Lower lobe of right lung (tissue), 2 donors: ENCODE measurements around the gene METTL6. TPM values are rescaled to one million over a fixed set of nuclear protein-coding genes. Genes with fewer than 3 reads are reported as not detected.

Experiments used
- ATAC-seq, 2 donors: fragments of 200-7000 bp; cut with Tn5 transposase; one replicate each; pipeline ENCODE4 v1.9.1; 2020 to 2022; ENCODE audit warnings: mild to moderate bottlenecking in 2 of 2, moderate library complexity in 2 of 2
- DNase-seq: peaks from one replicate; pipeline ENCODE4 v3.0.0-alpha.2; 2020
- H3K27ac ChIP-seq: fragments of 200-600 bp; one replicate; pipeline ENCODE4 v1.8.0; 2022
- H3K27me3 ChIP-seq: fragments of 200-600 bp; one replicate; pipeline ENCODE4 v1.8.0; 2022; ENCODE audit warnings: low read depth
- H3K36me3 ChIP-seq: fragments of 200-600 bp; one replicate; pipeline ENCODE4 v1.8.0; 2022; ENCODE audit warnings: mild to moderate bottlenecking
- H3K4me1 ChIP-seq: fragments of 200-600 bp; one replicate; pipeline ENCODE4 v1.8.0; 2022
- H3K4me3 ChIP-seq: fragments of 200-600 bp; one replicate; pipeline ENCODE4 v1.8.0; 2022; ENCODE audit warnings: mild to moderate bottlenecking
- H3K9me3 ChIP-seq: fragments of 200-600 bp; one replicate; pipeline ENCODE4 v1.8.0; 2022
- CTCF ChIP-seq: fragments of 200-600 bp; IDR thresholded peaks from one replicate; pipeline ENCODE4 v1.8.0; 2022; ENCODE audit warnings: antibody characterized with exemption, mild to moderate bottlenecking
- intact Hi-C: fragments of 100-400 bp; cut with DNase I; formaldehyde crosslinking; loops from one replicate; pipeline ENCODE4 v1.11.0; 2022
- total RNA-seq: library from RNA; stranded (reverse); fragmentation: NEBNext Ultra II Directional; extraction: Animal tissue kit (Norgen Biotek cat#: 25700); gene quantifications from one replicate; pipeline ENCODE4 v1.2.1, GENCODE V29; 2021
- donor health status: DM: no; HTN: yes; CAD: no; lungs with severe emphysema.

METTL6 gene
- total RNA-seq, 1 donor from 2014 or later, result 18.1 TPM

- H3K4me1 ChIP-seq, result peaks cover 18% of the 10 kb centered on the region
- no peak overlapping the region for H3K27ac ChIP-seq
- no peaks in the 10 kb centered on the region for H3K9me3 ChIP-seq
- no peaks in the 10 kb centered on the region for H3K27me3 ChIP-seq
- H3K36me3 ChIP-seq, result peaks cover 59% of the 10 kb centered on the region
- DNase-seq (no peak), ATAC-seq (no peak)
- TF ChIP-seq CTCF, result no peak
- intact Hi-C loops, result no loop called here
- no peak overlapping the region for H3K4me3 ChIP-seq
Measured at GRCh38 chr3:15409774-15410173, 17.6 kb downstream of the METTL6 start.

- intact Hi-C loops, result no loop called here
Measured at GRCh38 chr3:15409239-15409638, 18.1 kb downstream of the METTL6 start.

GRCh38 chr3:15405448-15406050 is 21.8 kb downstream of the METTL6 start:
- Histone ChIP-seq H3K9me3 (no peaks in the 10 kb centered on the region), H3K4me1 (peaks cover 18% of the 10 kb centered on the region), H3K36me3 (peaks cover 18% of the 10 kb centered on the region), H3K27ac (no peak overlapping the region), H3K27me3 (no peaks in the 10 kb centered on the region), H3K4me3 (no peak overlapping the region)
- peak; percentile 66 for TF ChIP-seq CTCF
- ATAC-seq (peak; percentile 59 to 73), DNase-seq (no peak)
- intact Hi-C loops, result no loop called here

More at GRCh38 chr3:15409239-15409638, 18.1 kb downstream of the METTL6 start:
- Histone ChIP-seq H3K4me3 (no peak overlapping the region), H3K4me1 (peaks cover 18% of the 10 kb centered on the region), H3K9me3 (no peaks in the 10 kb centered on the region), H3K27ac (no peak overlapping the region), H3K36me3 (peaks cover 53% of the 10 kb centered on the region), H3K27me3 (no peaks in the 10 kb centered on the region)
- TF ChIP-seq CTCF, result no peak
- DNase-seq, result no peak
- peak; percentile 20 to 41 for ATAC-seq

- no peak for ATAC-seq
- peaks cover 10% of the 10 kb centered on the region for H3K36me3 ChIP-seq
- H3K9me3 ChIP-seq, result no peaks in the 10 kb centered on the region
- H3K4me3 ChIP-seq, result no peak overlapping the region
- TF ChIP-seq CTCF, result no peak
- intact Hi-C loops, result no loop called here
- no peak overlapping the region for H3K27ac ChIP-seq
- no peak for DNase-seq
- peaks cover 18% of the 10 kb centered on the region for H3K4me1 ChIP-seq
- H3K27me3 ChIP-seq, result no peaks in the 10 kb centered on the region
Measured at GRCh38 chr3:15404767-15405166, 22.6 kb downstream of the METTL6 start.

- no peak overlapping the region for H3K4me3 ChIP-seq
- H3K36me3 ChIP-seq, result peaks cover 2% of the 10 kb centered on the region
- no peak for ATAC-seq
- no peaks in the 10 kb centered on the region for H3K27me3 ChIP-seq
- H3K27ac ChIP-seq, result no peak overlapping the region
- peaks cover 10% of the 10 kb centered on the region for H3K4me1 ChIP-seq
- intact Hi-C loops, result no loop called here
- DNase-seq, result no peak
- TF ChIP-seq CTCF, result no peak
- no peaks in the 10 kb centered on the region for H3K9me3 ChIP-seq
Measured at GRCh38 chr3:15403965-15404364, 23.4 kb downstream of the METTL6 start.
